Activated CD4-positive, alpha-beta T cell treated with anti-CD3 and anti-CD28 coated beads, Interleukin-2, amount 50 U/mL, for 4 hours (primary cell): ENCODE results near the gene TSHZ2.
"Not testable (repeated sequence)": the region's sequence is repeated elsewhere in the genome, so short reads cannot be mapped to it uniquely, and the experiment has no call there.

Experiments
- DNase-seq, 2 experiments: peaks; one replicate each; pipeline ENCODE4 v3.0.0-alpha.2; 2020

Gene TSHZ2

DNA sequence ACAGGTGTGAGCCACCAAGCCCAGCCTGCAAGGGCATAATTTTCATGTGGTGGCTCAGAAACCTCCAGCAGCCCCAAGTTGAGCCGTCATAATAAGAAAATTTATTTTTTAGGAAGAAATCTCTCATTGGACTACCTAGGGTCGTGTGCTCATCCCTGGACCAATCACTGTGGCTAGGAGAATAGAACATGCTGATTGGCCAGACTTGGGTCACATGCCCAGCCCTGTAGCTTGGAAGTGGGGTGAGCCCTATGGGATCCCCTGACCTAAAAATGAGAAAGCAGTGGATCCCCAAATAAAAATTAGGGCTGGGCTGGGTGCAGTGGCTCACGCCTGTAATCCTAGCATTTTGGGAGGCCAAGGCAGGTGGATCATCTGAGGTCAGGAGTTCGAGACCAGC, 466.2 kb downstream of the TSHZ2 start:
- DNase-seq: no peak

GRCh38 chr20:53439046-53439445, 466.9 kb downstream of the TSHZ2 start:
- no peak for DNase-seq

GRCh38 chr20:53439616-53440015, 467.5 kb downstream of the TSHZ2 start:
- DNase-seq: no peak

- DNase-seq: no peak
Measured at GRCh38 chr20:53444401-53445149, 472.4 kb downstream of the TSHZ2 start.

GRCh38 chr20:53445321-53445731, 473.2 kb downstream of the TSHZ2 start:
- DNase-seq: no peak

GRCh38 chr20:53445932-53446331, 473.8 kb downstream of the TSHZ2 start:
- DNase-seq: no peak

DNA sequence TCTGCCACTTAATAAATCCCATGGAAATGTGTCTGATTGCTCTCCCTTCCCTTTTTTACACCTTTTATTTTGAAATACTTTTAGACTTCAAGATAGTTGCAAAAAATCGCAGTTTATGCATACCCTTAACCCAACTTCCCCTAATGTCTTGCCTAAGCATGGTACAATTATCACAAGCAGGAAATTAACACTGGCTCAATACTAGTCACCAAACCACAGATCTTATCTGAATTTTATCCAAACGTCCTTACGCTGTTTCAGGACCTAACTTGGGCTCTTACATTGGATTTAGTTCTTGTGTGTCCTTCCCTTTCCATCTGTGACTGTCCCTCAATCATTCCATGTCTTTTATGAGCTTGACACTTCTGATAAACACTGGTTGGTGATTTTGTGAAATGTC, 475.2 kb downstream of the TSHZ2 start:
- DNase-seq: no peak

- no peak for DNase-seq
Measured at GRCh38 chr20:53448426-53448825, 476.3 kb downstream of the TSHZ2 start.

DNA sequence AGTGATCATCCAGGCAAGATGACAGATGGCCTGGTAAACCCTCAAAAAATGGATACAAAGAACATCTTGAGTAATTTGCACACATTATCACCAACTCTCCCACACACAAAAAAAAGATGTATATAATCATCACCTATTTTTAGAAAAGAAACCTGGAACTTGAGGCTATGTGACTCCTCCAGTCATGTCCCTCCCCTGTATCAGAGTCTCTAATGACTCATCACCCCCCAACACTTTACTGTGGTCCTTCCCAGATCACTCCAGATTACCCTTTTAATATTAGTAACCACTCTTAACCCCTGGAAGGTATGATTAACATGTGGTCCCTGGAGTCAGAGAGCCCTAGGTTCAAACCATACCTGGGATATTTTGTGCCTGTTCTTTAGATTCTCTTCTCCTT, 476.7 kb downstream of the TSHZ2 start:
- no peak for DNase-seq

- DNase-seq: no peak
Measured at GRCh38 chr20:53453076-53453475, 480.9 kb downstream of the TSHZ2 start.

GRCh38 chr20:53454675-53455276, 482.6 kb downstream of the TSHZ2 start:
- no peak for DNase-seq

DNA sequence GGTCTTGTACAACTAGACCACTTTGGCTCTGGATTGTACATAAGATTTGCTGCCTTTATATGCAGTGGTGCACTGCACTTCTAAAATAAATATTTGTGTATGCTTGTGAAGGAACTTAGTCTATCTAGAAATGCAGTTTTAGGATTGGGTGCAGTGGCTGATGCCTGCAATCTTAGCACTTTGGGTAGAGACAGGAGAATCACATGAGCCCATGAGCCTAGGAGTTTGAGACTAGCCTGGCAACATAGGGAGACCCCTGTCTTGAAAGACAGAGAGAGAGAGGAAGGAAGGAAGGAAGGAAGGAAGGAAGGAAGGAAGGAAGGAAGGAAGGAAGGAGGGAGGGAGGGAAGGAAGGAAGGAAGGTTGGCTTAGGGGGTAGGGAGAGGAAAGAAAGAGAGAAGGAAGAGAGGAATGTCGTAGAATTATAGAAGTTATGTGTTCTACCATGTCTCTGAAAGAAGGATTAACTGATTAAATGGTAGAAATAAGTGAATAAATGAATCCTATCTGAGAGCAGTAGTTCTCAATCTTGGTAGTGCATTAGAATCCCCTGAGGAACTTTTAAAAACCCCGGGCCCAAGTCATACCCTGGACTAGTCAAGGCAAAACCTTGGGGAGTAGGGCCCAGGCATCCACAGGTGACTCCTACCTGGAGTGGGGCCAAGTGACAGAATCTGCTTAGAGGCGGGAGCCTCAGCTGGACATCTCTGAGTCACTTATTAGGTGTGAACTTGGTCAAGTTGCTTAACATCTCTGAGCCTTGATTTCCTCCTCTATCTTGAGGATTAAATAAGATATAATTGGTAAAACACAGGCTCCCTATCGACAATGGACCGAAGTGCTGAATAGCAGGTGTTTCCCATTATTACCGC, 491.2 kb downstream of the TSHZ2 start:
- no peak for DNase-seq

DNA sequence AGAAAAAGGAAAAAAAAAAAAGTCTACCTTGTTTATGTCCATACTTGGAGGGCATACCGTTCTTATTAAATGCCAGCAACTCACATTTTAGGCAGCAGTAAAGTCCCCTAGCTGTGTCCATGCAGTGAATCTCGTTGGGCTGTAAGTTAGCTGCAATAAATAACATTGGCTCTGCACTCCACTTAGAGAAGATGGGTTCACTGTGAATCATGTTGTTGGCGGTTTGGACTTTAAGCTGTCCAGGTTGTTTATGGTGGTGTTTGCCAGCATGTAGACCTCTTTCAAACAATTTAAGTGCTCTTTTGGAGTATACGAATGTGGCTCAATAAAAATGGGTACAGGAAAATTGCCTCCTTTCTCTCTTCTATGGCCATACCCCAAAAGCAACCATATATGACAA, 494.1 kb downstream of the TSHZ2 start:
- no peak for DNase-seq

DNA sequence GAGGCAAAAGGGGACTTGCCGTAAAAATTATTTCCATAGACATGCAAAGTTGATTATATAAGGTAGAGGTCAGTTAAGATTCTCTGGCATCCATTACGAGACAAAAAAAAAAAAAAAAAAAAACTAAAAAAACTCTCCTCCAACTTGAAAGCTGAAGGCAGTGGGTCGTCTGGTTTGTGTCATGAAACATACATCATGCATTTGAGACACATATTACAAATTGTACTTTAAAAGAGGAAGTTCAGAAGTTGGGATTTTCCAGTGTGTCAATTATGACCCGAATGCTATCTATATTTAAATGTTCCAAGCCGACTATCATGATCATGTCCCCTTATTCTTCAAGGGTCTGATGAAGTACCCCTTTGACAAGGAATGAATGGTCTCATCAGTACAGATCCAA, 496.4 kb downstream of the TSHZ2 start:
- DNase-seq: no peak

GRCh38 chr20:53472859-53473258, 500.7 kb downstream of the TSHZ2 start:
- not testable (repeated sequence) for DNase-seq

DNA sequence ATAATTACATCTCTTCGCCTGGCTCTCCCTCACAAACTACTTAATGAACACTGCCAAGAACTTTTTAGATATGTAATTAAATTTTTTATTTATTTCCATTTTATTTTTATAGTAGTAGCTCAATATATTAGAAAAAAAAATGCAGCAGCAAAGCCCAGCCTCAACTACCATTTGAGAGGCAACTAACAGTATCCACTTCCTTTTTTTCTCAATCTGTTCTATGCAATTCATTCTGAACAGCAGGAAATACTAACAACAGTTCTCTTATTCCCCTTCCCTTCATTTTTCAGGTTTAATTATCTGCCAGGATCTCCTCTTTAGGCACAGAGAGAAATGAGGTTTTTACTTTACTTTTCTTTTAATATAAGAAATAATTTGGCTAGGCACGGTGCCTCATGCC, 508.8 kb downstream of the TSHZ2 start:
- DNase-seq: no peak

GRCh38 chr20:53487461-53488200, 515.5 kb downstream of the TSHZ2 start:
- no peak for DNase-seq

DNA sequence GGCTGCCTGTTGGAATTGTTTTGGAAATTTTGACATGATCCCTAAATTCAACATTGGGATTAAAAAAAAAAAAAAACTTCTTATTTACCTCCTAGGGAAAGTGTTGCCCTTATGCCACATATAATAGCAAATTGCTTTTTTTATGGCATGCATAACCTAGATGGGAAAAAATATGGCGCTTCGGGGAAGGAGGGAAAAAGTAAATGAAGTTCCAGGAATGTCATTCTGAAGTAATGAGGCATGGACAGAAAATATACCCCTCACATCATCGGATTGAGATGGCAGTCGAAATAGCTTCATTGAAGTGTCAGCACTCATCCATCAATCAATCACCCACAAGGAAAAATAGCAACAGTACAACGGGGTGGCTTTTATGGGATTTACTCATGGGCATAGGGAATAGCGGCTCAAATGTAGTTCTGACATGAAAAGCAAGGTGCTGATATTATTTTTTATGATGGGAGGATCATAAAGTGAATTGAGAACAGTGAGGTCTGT, 516.7 kb downstream of the TSHZ2 start:
- DNase-seq: no peak

DNA sequence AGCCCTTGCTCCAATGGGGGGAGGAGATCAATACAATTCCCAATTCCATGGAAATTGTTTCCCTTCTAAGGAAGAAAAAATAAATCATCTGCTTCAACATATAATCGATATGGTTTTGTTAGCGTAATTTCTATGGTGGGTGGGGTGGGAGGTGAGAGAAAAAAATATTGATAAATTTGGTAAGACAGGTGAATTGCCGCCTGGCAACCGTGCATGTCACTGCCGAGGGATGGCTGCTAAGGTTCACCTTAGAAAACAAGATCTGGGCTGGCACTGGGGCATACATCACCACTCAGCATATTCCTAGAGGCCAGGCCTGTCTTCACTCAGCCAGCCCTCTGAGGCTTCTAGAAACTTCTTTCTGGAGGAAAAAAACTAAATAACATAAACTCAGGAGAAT, 517.4 kb downstream of the TSHZ2 start:
- no peak for DNase-seq

GRCh38 chr20:53490620-53491019, 518.5 kb downstream of the TSHZ2 start:
- no peak for DNase-seq

- DNase-seq: no peak
Measured at GRCh38 chr20:53491462-53491861, 519.3 kb downstream of the TSHZ2 start.

DNA sequence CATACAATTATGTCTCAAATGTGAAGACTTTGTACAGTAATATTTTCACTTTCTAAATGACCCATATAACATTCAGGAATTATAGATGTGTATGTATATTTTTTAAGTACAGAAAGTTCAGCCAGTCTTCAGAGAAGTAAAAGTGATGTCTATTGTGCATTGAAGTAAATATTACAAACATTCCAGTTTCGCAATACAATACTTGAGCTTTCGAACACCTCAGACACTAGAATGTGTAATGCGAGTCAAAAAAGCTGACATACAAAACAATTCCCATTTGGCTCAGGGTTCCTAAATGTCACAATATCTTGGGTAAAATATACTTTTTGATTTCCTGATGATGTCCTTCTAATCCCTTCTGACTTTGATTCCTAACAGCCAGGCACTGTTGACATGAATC, 520.1 kb downstream of the TSHZ2 start:
- DNase-seq: no peak

- no peak for DNase-seq
Measured at GRCh38 chr20:53493311-53493857, 521.2 kb downstream of the TSHZ2 start.
